PC-9 (cell line): ENCODE data around the gene FADD. TPM values are rescaled to one million over a fixed set of nuclear protein-coding genes. Genes with fewer than 3 reads are reported as not detected.
A peak's percentile ranks its signal among the peaks of the same experiment; 100 is the strongest.

Experiments
- Bru-seq: library from RNA; stranded (reverse); fragments of 400-500 nt; gene quantifications from one replicate; lab custom pipeline; 2021; lab: Mats Ljungman, UMichigan
- BruChase-seq, 2 experiments: library from RNA; stranded (reverse); fragments of 400-500 nt; gene quantifications; one replicate each; lab custom pipeline; 2021; lab: Mats Ljungman, UMichigan
- BruUV-seq: library from RNA; stranded (reverse); fragments of 400-500 nt; replicated peaks from 2 replicates; lab custom pipeline; 2021; lab: Mats Ljungman, UMichigan
- CTCF ChIA-PET: fragments of 300-600 bp; sonication (Branson Sonifier 250); formaldehyde crosslinking; loops from one replicate; lab custom pipeline; 2022; ENCODE audit warnings: antibody characterized with exemption; lab: Charles Lee
- POLR2A ChIA-PET: fragments of 300-600 bp; sonication (Branson Sonifier 250); formaldehyde crosslinking; loops from one replicate; lab custom pipeline; 2022; ENCODE audit warnings: antibody characterized with exemption; ENCODE audit not compliant: unreplicated experiment; lab: Charles Lee
- DNase-seq, 2 experiments: peaks; one replicate each; pipeline versions ENCODE4 v3.0.0 to v3.0.0-alpha.2; 2015 to 2022; ENCODE audit warnings: mixed read lengths in 1 of 2
- H2AFZ ChIP-seq: fragments of 200-600 bp; sonication (generic); 2 replicates; pipeline ENCODE4 v1.8.1; 2017; ENCODE audit warnings: antibody characterized with exemption
- H3F3A ChIP-seq: fragments of 200-600 bp; sonication (generic); 2 replicates; pipeline ENCODE4 v1.8.1; 2017; ENCODE audit warnings: antibody characterized with exemption, mild to moderate bottlenecking, low read depth; ENCODE audit not compliant: insufficient read depth
- H3K27ac ChIP-seq: fragments of 200-600 bp; sonication (generic); 2 replicates; pipeline ENCODE4 v1.6.1; 2016; ENCODE audit warnings: mixed run types
- H3K27me3 ChIP-seq: fragments of 200-600 bp; sonication (generic); 2 replicates; pipeline ENCODE4 v1.6.1; 2016; ENCODE audit warnings: low read depth, mixed run types; ENCODE audit not compliant: insufficient read depth
- H3K36me3 ChIP-seq: fragments of 200-600 bp; sonication (generic); 2 replicates; pipeline ENCODE4 v1.6.1; 2016; ENCODE audit warnings: low read depth, mixed run types
- H3K4me1 ChIP-seq: fragments of 200-600 bp; sonication (generic); replicated peaks from 2 replicates; pipeline ENCODE4 v1.6.1; 2016; ENCODE audit warnings: mixed run types; ENCODE audit not compliant: insufficient read depth
- H3K4me2 ChIP-seq: fragments of 200-600 bp; sonication (generic); 2 replicates; pipeline ENCODE4 v1.6.1; 2017; ENCODE audit warnings: mixed run types
- H3K4me3 ChIP-seq: fragments of 200-600 bp; sonication (generic); 2 replicates; pipeline ENCODE4 v1.6.1; 2016; ENCODE audit warnings: mixed run types
- H3K79me2 ChIP-seq: fragments of 200-600 bp; sonication (generic); 2 replicates; pipeline ENCODE4 v1.6.1; 2017; ENCODE audit warnings: low read depth, mixed run types
- H3K9me2 ChIP-seq: fragments of 200-600 bp; sonication (generic); 2 replicates; pipeline ENCODE4 v1.8.1; 2017; ENCODE audit warnings: mild to moderate bottlenecking; ENCODE audit not compliant: insufficient read depth
- H3K9me3 ChIP-seq: fragments of 200-600 bp; sonication (generic); 2 replicates; pipeline ENCODE4 v1.8.1; 2016; ENCODE audit warnings: low read depth; ENCODE audit not compliant: insufficient read depth
- H4K20me1 ChIP-seq: fragments of 200-600 bp; sonication (generic); 2 replicates; pipeline ENCODE4 v1.8.1; 2017; ENCODE audit not compliant: insufficient read depth
- EZH2 ChIP-seq: fragments of 200-600 bp; sonication (generic); IDR thresholded peaks from 2 replicates; pipeline ENCODE4 v1.8.0; 2017; ENCODE audit warnings: antibody characterized with exemption, low read depth
- intact Hi-C: fragments of 100-400 bp; cut with micrococcal nuclease; formaldehyde crosslinking; loops from one replicate; pipeline ENCODE4 v1.10.0; 2022; ENCODE audit not compliant: unreplicated experiment
- long read RNA-seq: library from polyadenylated mRNA; stranded (forward); transcript quantifications from one replicate; pipeline ENCODE4 v2.0.0, GENCODE V29; 2022
- total RNA-seq: library from RNA; stranded (reverse); gene quantifications from 2 replicates; pipeline ENCODE4 v1.2.3, GENCODE V29; 2021
- TF ChIP-seq, protein P1 (sequence below): fragments of 200-600 bp; sonication (generic); conservative IDR thresholded peaks from 2 replicates; pipeline ENCODE4 v1.6.1; 2017; ENCODE audit warnings: mixed run types, antibody characterized with exemption, mild to moderate bottlenecking, moderate library complexity

The FADD gene, protein sequence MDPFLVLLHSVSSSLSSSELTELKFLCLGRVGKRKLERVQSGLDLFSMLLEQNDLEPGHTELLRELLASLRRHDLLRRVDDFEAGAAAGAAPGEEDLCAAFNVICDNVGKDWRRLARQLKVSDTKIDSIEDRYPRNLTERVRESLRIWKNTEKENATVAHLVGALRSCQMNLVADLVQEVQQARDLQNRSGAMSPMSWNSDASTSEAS
- total RNA-seq (47.8 and 50.5 TPM in 2 replicates), Bru-seq, nascent RNA (percentile 93 among the genes with signal in this experiment), BruChase-seq, experiment 1, labeled RNA remaining after a 2-hour chase (percentile 95 among the genes with signal in this experiment), BruChase-seq, experiment 2, labeled RNA remaining after a 6-hour chase (percentile 86 among the genes with signal in this experiment)
- long read RNA-seq, transcript FADD-201 (2 exons, 1,841 nt): major isoform, 99 of 103 reads
- long read RNA-seq, partial matches to known transcripts: 0 of 103 reads
- long read RNA-seq, other reads (novel, unspliced or antisense): 4 of 103 reads

DNA sequence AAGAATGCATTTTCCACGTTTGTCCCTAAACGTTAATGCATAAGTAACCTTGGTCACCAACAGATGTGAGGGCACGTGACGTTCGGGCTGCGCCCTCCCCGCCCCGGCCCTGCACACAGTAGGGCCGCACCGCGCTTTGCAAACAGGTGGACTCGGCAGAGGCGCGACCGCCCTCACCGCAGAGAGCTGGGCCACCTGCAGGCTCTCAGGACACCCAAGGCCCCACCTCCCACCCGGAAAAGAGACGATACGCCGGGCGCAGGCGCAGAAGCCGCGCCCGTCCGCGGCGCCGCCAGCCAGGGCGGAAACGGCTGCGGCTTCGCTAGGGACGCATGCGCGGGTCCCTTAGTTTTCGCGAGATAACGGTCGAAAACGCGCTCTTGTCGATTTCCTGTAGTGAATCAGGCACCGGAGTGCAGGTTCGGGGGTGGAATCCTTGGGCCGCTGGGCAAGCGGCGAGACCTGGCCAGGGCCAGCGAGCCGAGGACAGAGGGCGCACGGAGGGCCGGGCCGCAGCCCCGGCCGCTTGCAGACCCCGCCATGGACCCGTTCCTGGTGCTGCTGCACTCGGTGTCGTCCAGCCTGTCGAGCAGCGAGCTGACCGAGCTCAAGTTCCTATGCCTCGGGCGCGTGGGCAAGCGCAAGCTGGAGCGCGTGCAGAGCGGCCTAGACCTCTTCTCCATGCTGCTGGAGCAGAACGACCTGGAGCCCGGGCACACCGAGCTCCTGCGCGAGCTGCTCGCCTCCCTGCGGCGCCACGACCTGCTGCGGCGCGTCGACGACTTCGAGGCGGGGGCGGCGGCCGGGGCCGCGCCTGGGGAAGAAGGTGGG lies at the start of gene FADD:
Gene FADD, plus strand, starts transcription at position 377 of the 831 bp plus-strand sequence. Its CDS starts 164 bp downstream, at position 541.
- Histone ChIP-seq H3K4me3 (peak within 1 kb of the TSS; percentile 78), H4K20me1 (peaks cover 41% of the 10 kb centered on the region), H3K36me3 (peaks cover 26% of the 10 kb centered on the region), H3K4me2 (peak within 1 kb of the TSS; percentile 83), H3K9me3 (no peaks in the 10 kb centered on the region), H3K4me1 (peaks cover 19% of the 10 kb centered on the region), H3F3A (peaks cover 53% of the 10 kb centered on the region), H2AFZ (peak within 1 kb of the TSS; percentile 81), H3K27ac (peak within 1 kb of the TSS; percentile 73), H3K27me3 (no peaks in the 10 kb centered on the region), H3K79me2 (peaks cover 48% of the 10 kb centered on the region), H3K9me2 (no peaks in the 10 kb centered on the region)
- BruUV-seq: no TSS peak
- no peak for TF ChIP-seq EZH2
- TF ChIP-seq, protein P1, sequence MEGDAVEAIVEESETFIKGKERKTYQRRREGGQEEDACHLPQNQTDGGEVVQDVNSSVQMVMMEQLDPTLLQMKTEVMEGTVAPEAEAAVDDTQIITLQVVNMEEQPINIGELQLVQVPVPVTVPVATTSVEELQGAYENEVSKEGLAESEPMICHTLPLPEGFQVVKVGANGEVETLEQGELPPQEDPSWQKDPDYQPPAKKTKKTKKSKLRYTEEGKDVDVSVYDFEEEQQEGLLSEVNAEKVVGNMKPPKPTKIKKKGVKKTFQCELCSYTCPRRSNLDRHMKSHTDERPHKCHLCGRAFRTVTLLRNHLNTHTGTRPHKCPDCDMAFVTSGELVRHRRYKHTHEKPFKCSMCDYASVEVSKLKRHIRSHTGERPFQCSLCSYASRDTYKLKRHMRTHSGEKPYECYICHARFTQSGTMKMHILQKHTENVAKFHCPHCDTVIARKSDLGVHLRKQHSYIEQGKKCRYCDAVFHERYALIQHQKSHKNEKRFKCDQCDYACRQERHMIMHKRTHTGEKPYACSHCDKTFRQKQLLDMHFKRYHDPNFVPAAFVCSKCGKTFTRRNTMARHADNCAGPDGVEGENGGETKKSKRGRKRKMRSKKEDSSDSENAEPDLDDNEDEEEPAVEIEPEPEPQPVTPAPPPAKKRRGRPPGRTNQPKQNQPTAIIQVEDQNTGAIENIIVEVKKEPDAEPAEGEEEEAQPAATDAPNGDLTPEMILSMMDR: no peak
- peak; percentile 89 to 94 for DNase-seq
- intact Hi-C loops: loop anchor here (1.0 to 5.0 kb wide), 4 partner anchors 39 to 194 kb away; partner anchors contain the start of genes CTTN and PPFIA1
- ChIA-PET POLR2A (interaction anchor here (0.6 to 0.8 kb wide), 2 partner anchors 260 to 495 kb away, joined by 3 to 6 read pairs; no protein-coding TSS in a partner anchor), CTCF (interaction anchor here (0.7 kb wide), 1 partner anchor 1223 kb away, joined by 15 read pairs; no protein-coding TSS in a partner anchor)

DNA sequence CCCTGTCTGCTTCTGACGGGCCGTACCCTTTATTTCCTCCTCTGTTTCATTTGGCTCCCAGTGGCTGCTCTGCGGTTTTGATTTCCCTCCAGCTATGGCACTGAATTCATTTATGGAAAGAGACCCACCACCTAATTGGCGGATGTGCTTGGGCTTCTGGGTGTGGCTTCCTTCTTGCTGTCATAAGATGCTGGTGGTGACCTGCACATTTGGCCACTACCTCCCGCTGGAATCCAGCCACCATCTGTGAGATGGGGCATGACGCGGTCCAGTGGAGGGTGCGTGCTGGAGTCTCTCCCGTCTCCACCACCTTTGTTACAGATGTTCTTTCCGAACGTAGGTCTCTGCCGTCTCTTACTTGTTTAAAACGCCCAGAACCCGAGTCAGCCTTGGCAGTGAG lies 47.7 kb upstream of the FADD start:
- Histone ChIP-seq H3F3A (peaks cover 95% of the 10 kb centered on the region), H3K4me1 (peaks cover 16% of the 10 kb centered on the region), H3K4me3 (no peak overlapping the region), H3K9me2 (no peaks in the 10 kb centered on the region), H4K20me1 (peaks cover 39% of the 10 kb centered on the region), H3K4me2 (no peak overlapping the region), H3K36me3 (peaks cover 61% of the 10 kb centered on the region), H3K27ac (no peak overlapping the region), H2AFZ (no peak overlapping the region), H3K79me2 (no peaks in the 10 kb centered on the region), H3K27me3 (no peaks in the 10 kb centered on the region), H3K9me3 (no peaks in the 10 kb centered on the region)
- TF ChIP-seq, protein P1: no peak
- no peak for TF ChIP-seq EZH2
- POLR2A ChIA-PET: no interaction called here
- intact Hi-C loops: loop anchor here (5.0 kb wide), 1 partner anchor 88 kb away; no protein-coding TSS in a partner anchor
- BruUV-seq: no TSS peak
- CTCF ChIA-PET: no interaction called here
- DNase-seq: no peak
